Glomerular visceral epithelial cell (primary cell): ENCODE measurements around the gene FRMD4B.
"Not testable (repeated sequence)": the region's sequence is repeated elsewhere in the genome, so short reads cannot be mapped to it uniquely, and the experiment has no call there.

ENCODE experiments used
- DNase-seq: peaks from one replicate; pipeline ENCODE4 v3.0.0-alpha.2; 2016; ENCODE audit errors: extremely low spot score

Gene FRMD4B

GRCh38 chr3:69244039-69244438 is 141.8 kb downstream of the FRMD4B start:
- DNase-seq = no peak

- no peak for DNase-seq
These were observed 144.1 kb downstream of the FRMD4B start for GRCh38 chr3:69241769-69242168.

GRCh38 chr3:69240651-69241568 is 145.0 kb downstream of the FRMD4B start:
- DNase-seq = no peak

GRCh38 chr3:69239063-69239462 is 146.8 kb downstream of the FRMD4B start:
- DNase-seq = no peak

- no peak for DNase-seq
These were observed 148.8 kb downstream of the FRMD4B start for GRCh38 chr3:69236812-69237707.

GRCh38 chr3:69235882-69236281 is 150.0 kb downstream of the FRMD4B start:
- no peak for DNase-seq

GRCh38 chr3:69235227-69235626 is 150.7 kb downstream of the FRMD4B start:
- not testable (repeated sequence) for DNase-seq

GRCh38 chr3:69232482-69232881 is 153.4 kb downstream of the FRMD4B start:
- no peak for DNase-seq

GRCh38 chr3:69231929-69232440 is 153.9 kb downstream of the FRMD4B start:
- DNase-seq = peak; percentile 56

GRCh38 chr3:69226071-69226470 is 159.8 kb downstream of the FRMD4B start:
- DNase-seq = no peak

GRCh38 chr3:69219101-69219708 is 166.7 kb downstream of the FRMD4B start:
- no peak for DNase-seq

GRCh38 chr3:69218079-69218478 is 167.8 kb downstream of the FRMD4B start:
- DNase-seq = no peak

- DNase-seq = no peak
These were observed 168.9 kb downstream of the FRMD4B start for GRCh38 chr3:69216981-69217380.

- no peak for DNase-seq
These were observed 171.6 kb downstream of the FRMD4B start for GRCh38 chr3:69214241-69214640.

GRCh38 chr3:69212411-69213160 is 173.3 kb downstream of the FRMD4B start:
- peak; percentile 62 for DNase-seq

- DNase-seq = no peak
These were observed 175.7 kb downstream of the FRMD4B start for GRCh38 chr3:69210068-69210730.

GRCh38 chr3:69209413-69209812 is 176.5 kb downstream of the FRMD4B start:
- no peak for DNase-seq

GRCh38 chr3:69207031-69207430 is 178.9 kb downstream of the FRMD4B start:
- no peak for DNase-seq

- DNase-seq = no peak
These were observed 180.5 kb downstream of the FRMD4B start for GRCh38 chr3:69205385-69205784.

- DNase-seq = peak; percentile 82
These were observed 181.5 kb downstream of the FRMD4B start for GRCh38 chr3:69204315-69204957.
